HG02938 (cell line): ENCODE results near the gene IPO13.

ENCODE experiments used
- ATAC-seq: cut with Tn5 transposase; IDR thresholded peaks from one replicate; pipeline ENCODE4 v1.9.1; 2021; ENCODE audit warnings: mild to moderate bottlenecking, moderate library complexity; ENCODE audit not compliant: unreplicated experiment

IPO13 gene, protein sequence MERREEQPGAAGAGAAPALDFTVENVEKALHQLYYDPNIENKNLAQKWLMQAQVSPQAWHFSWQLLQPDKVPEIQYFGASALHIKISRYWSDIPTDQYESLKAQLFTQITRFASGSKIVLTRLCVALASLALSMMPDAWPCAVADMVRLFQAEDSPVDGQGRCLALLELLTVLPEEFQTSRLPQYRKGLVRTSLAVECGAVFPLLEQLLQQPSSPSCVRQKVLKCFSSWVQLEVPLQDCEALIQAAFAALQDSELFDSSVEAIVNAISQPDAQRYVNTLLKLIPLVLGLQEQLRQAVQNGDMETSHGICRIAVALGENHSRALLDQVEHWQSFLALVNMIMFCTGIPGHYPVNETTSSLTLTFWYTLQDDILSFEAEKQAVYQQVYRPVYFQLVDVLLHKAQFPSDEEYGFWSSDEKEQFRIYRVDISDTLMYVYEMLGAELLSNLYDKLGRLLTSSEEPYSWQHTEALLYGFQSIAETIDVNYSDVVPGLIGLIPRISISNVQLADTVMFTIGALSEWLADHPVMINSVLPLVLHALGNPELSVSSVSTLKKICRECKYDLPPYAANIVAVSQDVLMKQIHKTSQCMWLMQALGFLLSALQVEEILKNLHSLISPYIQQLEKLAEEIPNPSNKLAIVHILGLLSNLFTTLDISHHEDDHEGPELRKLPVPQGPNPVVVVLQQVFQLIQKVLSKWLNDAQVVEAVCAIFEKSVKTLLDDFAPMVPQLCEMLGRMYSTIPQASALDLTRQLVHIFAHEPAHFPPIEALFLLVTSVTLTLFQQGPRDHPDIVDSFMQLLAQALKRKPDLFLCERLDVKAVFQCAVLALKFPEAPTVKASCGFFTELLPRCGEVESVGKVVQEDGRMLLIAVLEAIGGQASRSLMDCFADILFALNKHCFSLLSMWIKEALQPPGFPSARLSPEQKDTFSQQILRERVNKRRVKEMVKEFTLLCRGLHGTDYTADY

DNA sequence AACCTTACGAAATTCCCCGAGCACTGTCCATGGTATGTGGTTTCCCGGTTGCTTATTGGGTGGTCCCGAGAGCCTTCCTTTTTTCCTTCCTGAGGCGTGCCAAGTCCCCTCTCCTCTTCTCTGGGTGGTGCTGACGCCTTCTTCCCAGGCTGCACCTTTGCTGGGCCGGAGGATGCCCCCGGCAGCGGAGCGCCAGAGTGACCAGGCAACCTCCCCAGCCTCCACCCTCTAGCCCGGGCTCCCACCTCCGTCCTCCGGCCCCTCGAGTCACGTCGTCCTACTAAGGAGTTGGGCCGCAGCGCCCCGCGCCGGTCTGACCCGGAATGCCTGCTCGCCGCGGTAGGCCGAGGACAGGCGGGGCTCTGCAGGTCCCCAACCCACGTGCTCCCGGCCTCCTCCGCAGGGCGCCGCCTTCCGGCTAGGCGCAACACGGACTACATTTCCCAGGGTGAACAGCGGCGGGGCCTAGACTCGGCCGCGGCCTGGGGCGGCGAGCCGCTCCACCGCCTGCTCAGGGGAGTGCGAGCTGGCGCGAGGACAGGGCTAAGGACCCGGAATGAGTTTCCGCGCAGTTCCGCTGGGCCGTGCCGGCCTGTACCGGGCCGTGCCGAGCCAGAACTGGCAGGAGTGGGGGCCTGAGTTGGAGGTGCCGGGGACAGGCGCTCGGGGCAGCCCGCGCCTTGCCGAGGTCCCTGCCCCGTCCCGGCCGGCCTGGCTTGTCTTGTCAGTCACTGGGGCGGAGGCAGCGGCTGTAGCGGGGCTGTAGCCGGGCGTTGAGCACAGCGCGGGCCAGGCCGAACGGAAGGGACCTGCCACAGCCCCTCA is at the start of gene IPO13:
IPO13 (plus strand) TSS at position 715 of the 825 bp plus-strand sequence. CDS start 651 bp downstream, outside the sequence.
- ATAC-seq = peak; percentile 84

DNA sequence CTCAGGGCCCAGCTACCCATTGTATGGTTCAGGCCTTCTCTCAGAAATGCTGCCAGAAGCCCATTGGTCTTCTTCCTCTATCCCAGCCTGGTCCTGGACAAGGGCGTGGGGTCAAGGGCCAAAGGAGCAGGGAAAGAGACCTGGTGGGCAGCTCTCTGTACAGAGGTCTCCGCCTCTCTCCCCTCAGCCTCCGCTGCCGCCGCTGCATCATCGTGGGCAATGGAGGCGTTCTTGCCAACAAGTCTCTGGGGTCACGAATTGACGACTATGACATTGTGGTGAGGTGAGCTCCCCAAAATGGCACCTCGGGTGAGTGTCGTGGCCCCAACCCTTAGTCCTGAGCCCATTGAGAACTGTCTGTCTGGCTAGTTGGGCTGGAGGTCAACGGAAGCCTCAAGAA is 47.8 kb upstream of the IPO13 start:
- no peak for ATAC-seq

DNA sequence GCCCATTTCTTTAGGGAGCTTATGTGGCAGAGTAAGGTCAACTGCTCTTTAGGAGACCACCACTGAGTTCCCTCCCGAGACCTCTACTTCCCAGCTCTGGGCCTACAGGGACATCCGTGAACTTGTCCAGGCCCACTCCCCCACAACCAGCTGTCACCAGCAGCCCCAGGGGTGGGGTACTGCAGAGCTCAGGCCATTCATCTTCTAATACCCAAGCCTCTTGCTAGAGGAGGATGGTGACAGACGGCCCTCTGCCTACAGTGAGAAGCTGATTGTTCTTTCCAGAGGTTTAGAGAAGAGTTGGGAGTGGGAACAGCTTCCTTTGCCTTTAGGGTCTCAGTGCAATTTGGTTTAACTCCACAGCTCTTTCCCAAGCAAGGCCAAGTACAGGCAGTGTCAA is 46.4 kb upstream of the IPO13 start:
- ATAC-seq = no peak

- ATAC-seq = no peak
Measured at GRCh38 chr1:43901196-43901961, 45.4 kb upstream of the IPO13 start.

DNA sequence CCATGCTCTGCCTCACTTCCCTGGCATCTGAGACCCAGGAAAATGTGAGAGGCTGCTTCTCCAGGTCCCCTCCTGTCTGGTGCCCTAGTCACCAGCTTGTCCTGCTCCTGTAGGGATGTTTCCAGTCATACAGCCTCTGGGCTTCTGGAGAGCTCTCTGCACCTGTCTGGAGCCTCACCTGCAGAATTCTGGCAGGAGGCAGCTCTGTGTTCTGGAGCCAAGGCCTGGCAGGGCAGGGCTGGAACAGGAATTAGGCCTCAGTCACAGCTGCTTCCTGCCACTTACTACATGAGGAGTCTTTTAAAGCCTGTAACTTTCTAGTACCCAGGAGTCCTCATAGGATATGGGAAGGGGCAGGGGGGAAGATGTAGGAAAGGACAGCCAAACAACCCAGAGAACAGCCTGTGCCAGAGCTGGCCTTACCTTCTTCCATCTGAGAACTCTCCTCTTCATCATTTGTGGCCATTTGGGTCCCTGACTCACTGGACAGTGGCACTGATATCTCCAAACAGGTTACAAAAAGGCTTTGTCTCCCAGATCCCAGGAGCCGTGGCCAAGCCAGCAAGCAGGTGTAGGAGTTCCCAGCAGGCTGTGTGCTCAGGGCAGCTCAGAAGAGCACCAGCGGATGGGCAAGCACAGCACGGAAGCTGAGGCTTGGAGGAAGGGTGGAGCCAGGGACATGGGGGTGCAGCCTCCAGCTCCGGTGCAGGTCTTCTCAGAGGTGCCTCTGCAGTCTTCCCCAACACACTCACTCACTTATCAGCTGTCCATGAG is 44.5 kb upstream of the IPO13 start:
- no peak for ATAC-seq

- no peak for ATAC-seq
Measured at GRCh38 chr1:43904660-43905551, 41.8 kb upstream of the IPO13 start.

DNA sequence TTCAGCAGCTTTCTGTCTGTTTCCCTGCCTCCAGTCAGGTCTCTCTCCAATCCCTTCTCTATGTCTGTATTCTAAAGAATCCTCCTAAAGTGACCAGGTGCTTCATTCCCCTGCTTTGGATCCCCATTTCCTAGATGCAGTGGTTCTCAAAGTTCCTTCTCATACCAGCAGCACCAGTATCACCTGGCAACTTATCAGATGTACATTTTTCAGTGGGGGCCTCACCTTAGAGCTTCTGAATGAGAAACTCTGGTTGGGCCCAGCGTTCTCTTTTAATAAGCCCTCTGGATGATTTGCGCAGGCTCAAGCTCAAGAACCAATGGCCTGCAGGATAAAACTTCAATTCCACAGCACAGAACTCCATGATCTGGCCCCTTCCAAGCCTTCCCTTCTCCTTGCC is 38.5 kb upstream of the IPO13 start:
- ATAC-seq = no peak

- ATAC-seq = no peak
Measured at GRCh38 chr1:43908858-43909257, 37.9 kb upstream of the IPO13 start.

- no peak for ATAC-seq
Measured at GRCh38 chr1:43910343-43910742, 36.4 kb upstream of the IPO13 start.

DNA sequence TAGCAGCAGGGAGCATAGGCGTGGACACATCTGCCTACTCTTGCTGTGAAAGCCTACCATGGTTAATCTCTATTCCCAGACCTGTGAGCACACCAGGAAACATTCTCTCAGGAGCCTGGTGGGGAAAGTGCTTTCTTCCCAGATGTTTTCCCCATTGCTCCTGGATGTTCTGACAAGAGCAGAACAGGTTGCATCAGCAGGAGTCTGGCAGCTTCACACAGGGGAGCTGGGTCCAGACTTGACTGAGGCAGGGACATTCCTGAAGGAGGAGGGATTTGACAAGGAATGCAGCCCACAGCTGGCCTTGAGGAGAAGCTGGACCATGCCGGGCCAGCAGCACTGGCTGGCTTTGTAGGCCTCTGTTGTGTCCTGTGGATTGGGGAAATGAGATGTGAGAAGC is 34.1 kb upstream of the IPO13 start:
- no peak for ATAC-seq

GRCh38 chr1:43913051-43913501 is 33.7 kb upstream of the IPO13 start:
- no peak for ATAC-seq

- ATAC-seq = no peak
Measured at GRCh38 chr1:43913666-43914360, 32.9 kb upstream of the IPO13 start.

- no peak for ATAC-seq
Measured at GRCh38 chr1:43914576-43915525, 31.9 kb upstream of the IPO13 start.

DNA sequence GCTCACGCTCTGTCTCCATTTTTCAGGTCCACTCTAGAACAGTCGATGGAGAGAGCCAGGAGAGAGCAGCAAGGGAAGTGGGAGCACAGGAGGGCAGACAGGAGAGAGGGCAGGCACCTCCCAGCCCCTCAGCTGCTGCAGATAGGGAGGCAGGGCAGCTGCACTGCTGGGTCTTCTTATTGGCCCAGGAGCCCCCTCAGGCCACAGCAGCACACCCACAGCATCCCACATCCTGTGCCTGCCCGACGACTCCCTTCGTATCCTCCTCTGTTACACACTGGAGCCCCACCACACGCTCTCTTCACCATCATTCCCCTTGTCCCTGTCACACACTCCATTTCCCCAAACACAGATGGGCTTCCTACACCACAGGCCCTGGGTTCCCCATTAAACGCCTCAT is 26.8 kb upstream of the IPO13 start:
- no peak for ATAC-seq

DNA sequence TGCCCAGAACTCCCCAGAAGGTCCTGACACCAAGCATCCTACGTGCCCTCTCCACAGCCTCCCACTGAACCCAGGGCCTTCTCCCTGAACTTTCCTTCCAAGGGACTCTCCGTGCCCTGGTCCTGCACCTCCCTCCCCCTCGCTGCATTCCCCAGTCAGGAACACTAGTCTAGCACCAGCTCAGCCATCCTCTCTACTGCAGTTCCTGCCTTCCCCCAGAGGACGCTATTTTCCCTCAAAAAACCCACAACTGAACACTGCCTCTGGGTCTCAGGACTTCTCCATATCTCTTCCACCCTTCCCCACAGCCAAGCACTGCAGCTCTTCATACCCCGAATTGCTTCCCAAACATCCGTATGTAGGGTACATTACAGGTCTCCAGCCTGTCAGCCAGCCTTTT is 25.7 kb upstream of the IPO13 start:
- no peak for ATAC-seq

GRCh38 chr1:43924516-43924915 is 22.2 kb upstream of the IPO13 start:
- ATAC-seq = no peak

- ATAC-seq = no peak
Measured at GRCh38 chr1:43925846-43926245, 20.9 kb upstream of the IPO13 start.
